ENCODE data around the gene ZNF669.

DNA sequence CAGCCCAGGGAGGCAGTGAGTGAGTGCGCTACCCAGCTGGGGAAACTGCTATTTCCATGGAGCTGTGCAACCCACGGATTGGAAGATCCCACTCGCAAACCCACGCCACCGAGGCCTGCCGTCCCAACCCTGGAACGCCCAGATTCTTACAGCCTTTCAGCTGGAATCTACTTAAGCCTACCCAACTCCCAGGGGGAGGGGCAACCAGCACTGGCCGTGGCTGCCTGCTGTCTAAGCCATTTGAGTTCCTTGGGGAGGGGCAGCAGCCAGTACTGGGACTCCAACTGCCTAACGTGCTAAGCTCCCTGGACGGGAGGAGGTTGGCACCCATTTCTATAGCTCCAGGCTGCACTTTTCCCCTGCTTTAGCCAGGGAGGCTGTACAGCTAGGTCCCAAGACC is 27.1 kb upstream of the ZNF669 start:
- TF ChIP-seq POLR2A (IDR thresholded peaks at IDR 0.05) = no peak
- TF ChIP-seq, protein P1, sequence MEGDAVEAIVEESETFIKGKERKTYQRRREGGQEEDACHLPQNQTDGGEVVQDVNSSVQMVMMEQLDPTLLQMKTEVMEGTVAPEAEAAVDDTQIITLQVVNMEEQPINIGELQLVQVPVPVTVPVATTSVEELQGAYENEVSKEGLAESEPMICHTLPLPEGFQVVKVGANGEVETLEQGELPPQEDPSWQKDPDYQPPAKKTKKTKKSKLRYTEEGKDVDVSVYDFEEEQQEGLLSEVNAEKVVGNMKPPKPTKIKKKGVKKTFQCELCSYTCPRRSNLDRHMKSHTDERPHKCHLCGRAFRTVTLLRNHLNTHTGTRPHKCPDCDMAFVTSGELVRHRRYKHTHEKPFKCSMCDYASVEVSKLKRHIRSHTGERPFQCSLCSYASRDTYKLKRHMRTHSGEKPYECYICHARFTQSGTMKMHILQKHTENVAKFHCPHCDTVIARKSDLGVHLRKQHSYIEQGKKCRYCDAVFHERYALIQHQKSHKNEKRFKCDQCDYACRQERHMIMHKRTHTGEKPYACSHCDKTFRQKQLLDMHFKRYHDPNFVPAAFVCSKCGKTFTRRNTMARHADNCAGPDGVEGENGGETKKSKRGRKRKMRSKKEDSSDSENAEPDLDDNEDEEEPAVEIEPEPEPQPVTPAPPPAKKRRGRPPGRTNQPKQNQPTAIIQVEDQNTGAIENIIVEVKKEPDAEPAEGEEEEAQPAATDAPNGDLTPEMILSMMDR (IDR thresholded peaks at IDR 0.05) = no peak
- TF ChIP-seq EP300 (IDR thresholded peaks at IDR 0.05) = no peak
- no peak for TF ChIP-seq POLR2AphosphoS5 (IDR thresholded peaks at IDR 0.05)

Data from gastroesophageal sphincter (tissue), 3 donors.